Panc1 (cell line): ENCODE results near the gene ARL14EPL. TPM values are rescaled to one million over a fixed set of nuclear protein-coding genes. Genes with fewer than 3 reads are reported as not detected.

Source experiments
- ATAC-seq: fragments of 200-7000 bp; cut with Tn5 transposase; 2 replicates; pipeline ENCODE4 v1.9.1; 2020; ENCODE audit warnings: mild to moderate bottlenecking, moderate library complexity
- BruUV-seq: library from RNA; stranded (reverse); fragments of 400-500 nt; replicated peaks from 2 replicates; lab custom pipeline; 2021; lab: Mats Ljungman, UMichigan
- CTCF ChIA-PET: fragments of 300-600 bp; sonication (Branson Sonifier 250); formaldehyde crosslinking; loops from one replicate; lab custom pipeline; 2022; ENCODE audit warnings: antibody characterized with exemption; lab: Charles Lee
- POLR2A ChIA-PET: fragments of 300-600 bp; sonication (Branson Sonifier 250); formaldehyde crosslinking; loops from one replicate; lab custom pipeline; 2022; ENCODE audit warnings: antibody characterized with exemption; lab: Charles Lee
- DNase-seq: peaks from one replicate; pipeline ENCODE4 v3.0.0-alpha.2; 2010; ENCODE audit warnings: low read depth, low spot score
- H3K27ac ChIP-seq: 2 replicates; pipeline ENCODE4 v1.5.1; 2011; ENCODE audit warnings: mild to moderate bottlenecking, low read length, inconsistent platforms
- H3K27me3 ChIP-seq: fragments of 200-500 bp; sonication (Bioruptor generic); 2 replicates; pipeline ENCODE4 v1.6.0; 2014; ENCODE audit warnings: low read length, inconsistent platforms; ENCODE audit not compliant: control insufficient read depth, insufficient read depth
- H3K36me3 ChIP-seq: fragments of 200-500 bp; sonication (Bioruptor generic); 2 replicates; pipeline ENCODE4 v1.5.1; 2014; ENCODE audit warnings: inconsistent platforms, mild to moderate bottlenecking, low read length, moderate library complexity; ENCODE audit not compliant: control insufficient read depth, insufficient read depth
- H3K4me1 ChIP-seq: 2 replicates; pipeline ENCODE4 v1.5.1; 2011; ENCODE audit warnings: inconsistent platforms, mild to moderate bottlenecking, low read length, moderate library complexity; ENCODE audit not compliant: control insufficient read depth, insufficient read depth
- H3K4me3 ChIP-seq, 2 experiments: 2 replicates each; pipeline ENCODE4 v1.5.1; 2011 to 2012; ENCODE audit warnings: low read depth in 2 of 2, low read length in 2 of 2, mild to moderate bottlenecking in 2 of 2, inconsistent platforms in 1 of 2, moderate library complexity in 1 of 2
- H3K9me3 ChIP-seq: fragments of 200-500 bp; sonication (Bioruptor generic); 2 replicates; pipeline ENCODE4 v1.5.1; 2014; ENCODE audit warnings: low read depth, mild to moderate bottlenecking, inconsistent platforms, low read length, moderate library complexity; ENCODE audit not compliant: control insufficient read depth, insufficient read depth
- POLR2AphosphoS5 ChIP-seq: IDR thresholded peaks from 2 replicates; pipeline ENCODE4 v1.6.1; 2012; ENCODE audit warnings: mild to moderate bottlenecking, low read depth, low read length, moderate library complexity
- SIN3A ChIP-seq: IDR thresholded peaks from 2 replicates; pipeline ENCODE4 v1.6.1; 2012; ENCODE audit warnings: low read depth, mild to moderate bottlenecking, low read length, moderate library complexity, borderline replicate concordance; ENCODE audit not compliant: insufficient read depth
- TCF7L2 ChIP-seq: IDR thresholded peaks from 2 replicates; pipeline ENCODE4 v1.6.1; 2011; ENCODE audit warnings: mild to moderate bottlenecking, low read depth, low read length, inconsistent platforms
- in situ Hi-C: cut with HindIII; loops from 2 replicates; pipeline ENCODE4 v1.10.0; 2016; ENCODE audit warnings: low sequenced_read_pairs, low pct_unique_long_range_greater_than_20kb
- intact Hi-C: fragments of 100-400 bp; cut with micrococcal nuclease; formaldehyde crosslinking; loops from one replicate; pipeline ENCODE4 v1.10.0; 2022; ENCODE audit not compliant: unreplicated experiment
- total RNA-seq: library from RNA; stranded (reverse); gene quantifications from one replicate; pipeline ENCODE4 v1.2.1, GENCODE V29; 2021; ENCODE audit not compliant: unreplicated experiment
- TF ChIP-seq, protein P1 (sequence below), 2 experiments: IDR thresholded peaks; 2 replicates each; pipeline ENCODE4 v1.6.1; 2011 to 2012; ENCODE audit warnings: low read depth in 2 of 2, control low read depth in 1 of 2, low read length in 1 of 2, mild to moderate bottlenecking in 1 of 2, moderate library complexity in 1 of 2; ENCODE audit not compliant: insufficient read depth in 1 of 2
- TF ChIP-seq, protein P2 (sequence below): fragments of 450-650 bp; IDR thresholded peaks from 2 replicates; pipeline ENCODE4 v1.5.1; 2017; ENCODE audit warnings: mild to moderate bottlenecking

Gene ARL14EPL
- total RNA-seq, 1 experiment from 2014 or later = not detected

DNA sequence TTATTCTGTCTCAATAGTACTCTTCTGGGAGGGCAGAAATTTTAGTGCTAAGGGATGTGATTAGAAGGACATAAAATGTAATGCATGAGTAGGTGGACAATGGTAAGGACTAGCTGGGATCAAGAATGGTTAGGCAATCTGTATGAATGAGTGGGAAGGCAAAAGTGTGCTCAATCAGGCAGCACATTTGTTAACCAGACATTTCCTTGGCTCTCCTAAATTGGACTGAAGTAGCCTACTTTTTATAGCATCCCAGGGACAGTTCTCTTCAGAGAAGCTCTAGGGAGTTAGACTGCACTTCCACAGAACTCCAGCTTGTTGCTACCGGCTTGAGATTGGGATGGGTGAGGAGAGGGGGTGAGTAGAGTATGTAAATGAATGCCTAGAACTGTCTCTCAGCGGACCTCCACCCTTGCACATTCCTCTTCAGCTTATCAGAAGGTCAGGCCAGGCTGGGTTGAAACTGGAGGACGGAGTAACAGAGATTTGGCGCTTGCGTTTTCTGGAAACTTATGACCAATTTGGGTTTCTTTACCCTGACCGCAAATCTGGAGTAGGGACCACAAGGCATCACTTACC is 19.0 kb upstream of the ARL14EPL start:
- DNase-seq (no peak), ATAC-seq (no peak)
- no peaks in the 10 kb centered on the region for H3K36me3 ChIP-seq
- H3K9me3 ChIP-seq = no peaks in the 10 kb centered on the region
- no peaks in the 10 kb centered on the region for H3K4me1 ChIP-seq
- BruUV-seq = no TSS peak
- H3K4me3 ChIP-seq = no peak overlapping the region
- TF ChIP-seq, protein P1, sequence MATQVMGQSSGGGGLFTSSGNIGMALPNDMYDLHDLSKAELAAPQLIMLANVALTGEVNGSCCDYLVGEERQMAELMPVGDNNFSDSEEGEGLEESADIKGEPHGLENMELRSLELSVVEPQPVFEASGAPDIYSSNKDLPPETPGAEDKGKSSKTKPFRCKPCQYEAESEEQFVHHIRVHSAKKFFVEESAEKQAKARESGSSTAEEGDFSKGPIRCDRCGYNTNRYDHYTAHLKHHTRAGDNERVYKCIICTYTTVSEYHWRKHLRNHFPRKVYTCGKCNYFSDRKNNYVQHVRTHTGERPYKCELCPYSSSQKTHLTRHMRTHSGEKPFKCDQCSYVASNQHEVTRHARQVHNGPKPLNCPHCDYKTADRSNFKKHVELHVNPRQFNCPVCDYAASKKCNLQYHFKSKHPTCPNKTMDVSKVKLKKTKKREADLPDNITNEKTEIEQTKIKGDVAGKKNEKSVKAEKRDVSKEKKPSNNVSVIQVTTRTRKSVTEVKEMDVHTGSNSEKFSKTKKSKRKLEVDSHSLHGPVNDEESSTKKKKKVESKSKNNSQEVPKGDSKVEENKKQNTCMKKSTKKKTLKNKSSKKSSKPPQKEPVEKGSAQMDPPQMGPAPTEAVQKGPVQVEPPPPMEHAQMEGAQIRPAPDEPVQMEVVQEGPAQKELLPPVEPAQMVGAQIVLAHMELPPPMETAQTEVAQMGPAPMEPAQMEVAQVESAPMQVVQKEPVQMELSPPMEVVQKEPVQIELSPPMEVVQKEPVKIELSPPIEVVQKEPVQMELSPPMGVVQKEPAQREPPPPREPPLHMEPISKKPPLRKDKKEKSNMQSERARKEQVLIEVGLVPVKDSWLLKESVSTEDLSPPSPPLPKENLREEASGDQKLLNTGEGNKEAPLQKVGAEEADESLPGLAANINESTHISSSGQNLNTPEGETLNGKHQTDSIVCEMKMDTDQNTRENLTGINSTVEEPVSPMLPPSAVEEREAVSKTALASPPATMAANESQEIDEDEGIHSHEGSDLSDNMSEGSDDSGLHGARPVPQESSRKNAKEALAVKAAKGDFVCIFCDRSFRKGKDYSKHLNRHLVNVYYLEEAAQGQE (IDR thresholded peaks at IDR 0.05; ENCODE audit: insufficient read depth in 1 of 2, low read depth in 2 of 2, low read length in 1 of 2) = no peak
- TF ChIP-seq SIN3A = no peak
- no peak for TF ChIP-seq TCF7L2
- TF ChIP-seq POLR2AphosphoS5 = no peak
- TF ChIP-seq, protein P2, sequence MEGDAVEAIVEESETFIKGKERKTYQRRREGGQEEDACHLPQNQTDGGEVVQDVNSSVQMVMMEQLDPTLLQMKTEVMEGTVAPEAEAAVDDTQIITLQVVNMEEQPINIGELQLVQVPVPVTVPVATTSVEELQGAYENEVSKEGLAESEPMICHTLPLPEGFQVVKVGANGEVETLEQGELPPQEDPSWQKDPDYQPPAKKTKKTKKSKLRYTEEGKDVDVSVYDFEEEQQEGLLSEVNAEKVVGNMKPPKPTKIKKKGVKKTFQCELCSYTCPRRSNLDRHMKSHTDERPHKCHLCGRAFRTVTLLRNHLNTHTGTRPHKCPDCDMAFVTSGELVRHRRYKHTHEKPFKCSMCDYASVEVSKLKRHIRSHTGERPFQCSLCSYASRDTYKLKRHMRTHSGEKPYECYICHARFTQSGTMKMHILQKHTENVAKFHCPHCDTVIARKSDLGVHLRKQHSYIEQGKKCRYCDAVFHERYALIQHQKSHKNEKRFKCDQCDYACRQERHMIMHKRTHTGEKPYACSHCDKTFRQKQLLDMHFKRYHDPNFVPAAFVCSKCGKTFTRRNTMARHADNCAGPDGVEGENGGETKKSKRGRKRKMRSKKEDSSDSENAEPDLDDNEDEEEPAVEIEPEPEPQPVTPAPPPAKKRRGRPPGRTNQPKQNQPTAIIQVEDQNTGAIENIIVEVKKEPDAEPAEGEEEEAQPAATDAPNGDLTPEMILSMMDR = no peak
- H3K27me3 ChIP-seq = no peaks in the 10 kb centered on the region
- ChIA-PET POLR2A (no interaction called here), CTCF (no interaction called here)
- intact Hi-C loops = no loop called here
- in situ Hi-C loops = no loop called here
- H3K27ac ChIP-seq = no peak overlapping the region

- in situ Hi-C loops = no loop called here
- POLR2A ChIA-PET = no interaction called here
- TF ChIP-seq, protein P1 (IDR thresholded peaks at IDR 0.05; ENCODE audit: insufficient read depth in 1 of 2, low read depth in 2 of 2, low read length in 1 of 2) = no peak
- TF ChIP-seq TCF7L2 (no peak), SIN3A (no peak), POLR2AphosphoS5 (no peak)
- TF ChIP-seq, protein P2 = no peak
- Histone ChIP-seq H3K27me3 (no peaks in the 10 kb centered on the region), H3K4me1 (no peaks in the 10 kb centered on the region), H3K36me3 (no peaks in the 10 kb centered on the region), H3K4me3 (no peak overlapping the region), H3K27ac (no peak overlapping the region), H3K9me3 (no peaks in the 10 kb centered on the region)
- BruUV-seq = no TSS peak
- intact Hi-C loops = no loop called here
- no peak for DNase-seq
- ATAC-seq = no peak
- CTCF ChIA-PET = no interaction called here
Observed at GRCh38 chr5:116013936-116014335, 18.3 kb upstream of the ARL14EPL start.
